GM15510 (cell line): ENCODE results near the gene SRPRB.

ENCODE experiments used
- POLR2A ChIP-seq: IDR thresholded peaks from 3 replicates; pipeline ENCODE4 v1.6.1; 2011; ENCODE audit warnings: borderline replicate concordance; ENCODE audit not compliant: insufficient read length; ENCODE audit errors: extremely low read depth

The SRPRB gene

GRCh38 chr3:133832802-133833144 is 27.2 kb downstream of the SRPRB start:
- TF ChIP-seq POLR2A: no peak

DNA sequence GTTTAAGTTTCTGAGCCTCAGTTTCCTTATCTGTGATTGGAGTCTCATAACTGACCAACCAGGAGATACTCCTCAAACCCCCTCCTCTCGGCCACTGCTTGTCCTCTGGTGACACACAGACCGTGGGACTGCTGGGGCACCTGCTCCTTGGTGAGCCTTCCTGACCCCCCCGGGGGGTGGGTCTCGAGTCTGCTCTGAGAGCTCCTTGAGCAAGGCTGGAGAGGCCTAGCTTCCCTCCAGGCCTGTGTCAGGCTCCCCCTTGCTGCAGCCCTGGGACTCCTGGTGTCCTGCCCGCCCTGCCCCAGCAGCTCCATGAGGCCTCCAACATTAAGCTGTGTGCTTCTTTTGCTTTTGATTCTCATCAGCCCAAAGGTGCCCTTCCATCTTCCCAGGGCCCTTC is 27.7 kb downstream of the SRPRB start:
- no peak for TF ChIP-seq POLR2A

DNA sequence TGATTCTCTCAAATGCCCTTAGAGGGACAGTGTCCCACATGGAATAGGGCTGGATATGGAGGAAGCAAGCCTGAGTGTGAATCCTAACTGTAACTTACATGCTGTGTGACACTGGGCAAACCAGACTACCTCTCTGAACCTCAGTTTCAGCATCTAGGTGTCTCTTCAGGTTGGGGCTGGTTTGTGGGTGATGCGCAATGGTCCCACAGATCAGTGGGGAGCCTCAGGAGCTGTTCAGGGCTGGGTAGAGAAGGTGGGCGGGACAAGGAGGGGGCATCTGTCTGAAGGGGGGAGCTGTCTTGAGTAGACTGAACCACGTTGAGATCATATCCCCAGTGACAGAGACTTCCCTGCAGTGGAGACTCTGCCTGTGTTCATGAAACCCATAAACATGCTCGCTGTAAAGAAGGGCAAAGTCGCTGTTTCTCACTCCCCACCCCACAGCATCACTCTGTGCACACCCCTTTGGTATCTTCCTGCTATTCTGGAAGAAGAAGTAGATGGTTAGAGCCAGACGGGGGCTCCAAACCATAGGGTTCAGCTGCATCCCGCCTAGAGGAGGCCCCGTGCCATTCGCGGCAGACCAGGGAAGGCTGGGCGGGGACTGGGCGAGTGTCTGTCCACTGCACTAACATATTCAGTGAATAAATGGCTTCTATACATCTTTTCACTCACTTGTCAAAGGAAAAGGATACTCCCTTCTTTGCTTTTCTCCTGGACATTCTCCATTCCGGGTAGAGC is 28.4 kb downstream of the SRPRB start:
- no peak for TF ChIP-seq POLR2A

DNA sequence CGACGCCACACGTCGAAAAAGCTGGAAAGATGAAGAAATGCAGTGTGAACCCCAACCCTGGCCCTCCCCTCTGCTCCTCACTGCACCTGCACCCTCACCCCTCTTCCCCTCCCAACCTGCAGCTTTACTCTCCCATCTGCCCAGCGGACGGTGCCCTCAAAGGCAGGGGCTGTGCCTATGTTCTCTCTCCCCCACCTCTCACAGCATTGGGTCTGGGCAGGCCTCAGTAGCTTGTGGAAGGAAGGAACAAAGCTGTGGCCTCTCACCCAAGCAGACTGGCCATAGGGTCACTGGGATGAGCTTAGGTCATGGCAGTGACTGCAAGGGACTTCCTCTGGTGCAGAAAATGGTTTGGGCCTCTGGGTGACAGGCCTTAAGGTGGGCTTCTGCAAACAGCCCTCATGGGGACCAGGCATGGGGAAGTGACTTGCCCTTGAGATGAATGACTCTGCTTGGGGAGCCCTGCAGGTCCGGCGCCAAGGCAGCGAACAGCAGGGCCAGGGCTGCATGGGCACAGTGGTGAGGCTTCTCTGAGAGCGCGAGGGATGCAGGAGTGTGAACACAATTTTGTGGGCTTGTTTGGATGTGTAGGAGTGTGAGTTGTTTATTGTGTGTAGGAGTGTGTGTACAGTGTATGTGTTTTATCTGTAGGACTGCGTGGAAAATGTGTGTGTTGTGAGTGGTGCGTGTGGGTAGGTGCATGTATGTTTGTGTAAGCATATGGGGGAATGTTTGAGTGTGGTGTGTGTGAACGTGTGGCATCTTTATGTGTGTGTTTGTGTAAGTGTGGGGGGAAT is 29.2 kb downstream of the SRPRB start:
- TF ChIP-seq POLR2A: no peak

DNA sequence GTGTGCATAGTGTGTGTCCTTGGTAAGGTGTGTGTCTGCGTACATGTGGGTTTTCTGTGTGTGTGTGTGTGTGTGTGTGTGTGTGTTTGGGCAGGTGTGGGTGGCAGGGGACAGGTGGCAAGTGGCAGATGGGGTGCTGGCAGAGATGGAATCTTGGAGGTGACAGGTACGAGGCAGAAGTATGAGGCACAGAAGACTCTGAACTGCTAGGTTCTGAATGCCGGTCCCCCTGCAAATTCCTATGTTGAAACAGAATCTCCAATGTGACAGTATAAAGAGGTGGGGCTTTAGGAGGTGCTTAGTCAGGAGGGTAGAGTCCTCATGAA is 29.8 kb downstream of the SRPRB start:
- TF ChIP-seq POLR2A: no peak

- TF ChIP-seq POLR2A: no peak
These were observed 30.3 kb downstream of the SRPRB start for GRCh38 chr3:133835961-133836360.

DNA sequence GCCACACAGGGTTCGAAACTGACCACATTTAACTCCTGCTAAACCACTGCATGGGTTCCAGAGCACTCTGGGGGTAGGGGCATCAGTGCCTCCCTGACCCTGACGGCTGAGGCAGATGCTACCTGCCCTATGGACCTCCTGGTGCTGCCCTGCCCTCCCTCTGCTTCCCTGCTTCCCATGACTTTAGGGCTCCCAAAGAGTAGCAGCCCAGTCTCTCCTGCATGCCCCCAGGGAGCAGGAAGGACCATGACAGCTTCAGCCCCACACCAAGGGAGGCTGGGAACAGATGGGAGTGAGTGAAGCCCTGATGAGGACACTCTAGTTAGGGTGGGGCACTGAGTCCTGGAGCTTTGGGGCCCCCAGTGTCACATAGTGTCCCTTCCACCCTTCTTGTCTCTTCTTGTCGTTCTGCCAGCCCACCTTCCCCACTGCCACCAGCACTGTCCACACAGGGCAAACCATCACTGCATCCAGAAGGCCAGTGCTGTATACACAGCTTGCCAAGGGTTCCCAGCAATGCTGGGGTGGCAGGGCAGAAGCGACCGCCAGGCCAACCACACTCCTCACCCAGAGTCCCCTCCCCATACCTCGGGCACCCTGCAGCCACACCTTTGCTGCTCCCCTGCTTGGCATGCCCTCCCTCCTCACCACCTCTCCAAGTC is 31.0 kb downstream of the SRPRB start:
- no peak for TF ChIP-seq POLR2A

- no peak for TF ChIP-seq POLR2A
These were observed 32.1 kb downstream of the SRPRB start for GRCh38 chr3:133837487-133838295.

DNA sequence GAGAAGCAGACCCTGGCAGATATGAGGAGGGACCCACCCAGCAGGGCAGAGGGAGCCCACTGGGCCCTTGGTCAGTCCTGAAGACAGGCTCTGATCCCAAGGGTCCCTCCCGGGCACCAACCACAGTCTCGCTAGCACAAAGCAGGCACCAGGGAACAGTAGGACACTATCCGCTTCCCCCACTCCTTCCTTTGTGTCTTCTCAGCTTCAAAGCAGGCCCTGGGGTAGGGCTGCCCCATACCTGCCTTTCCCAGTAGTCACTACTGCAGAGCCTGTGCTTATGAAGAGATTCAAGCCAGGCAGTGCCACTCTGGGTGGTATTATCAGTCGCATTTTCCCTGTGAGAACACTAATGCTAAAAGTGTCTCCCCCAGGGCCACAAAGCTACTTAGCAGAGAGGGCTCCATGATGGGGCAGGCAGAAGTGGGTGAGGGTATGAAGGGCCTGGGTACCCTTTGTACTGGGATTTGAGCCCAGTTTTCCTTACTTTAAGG is 32.7 kb downstream of the SRPRB start:
- TF ChIP-seq POLR2A: no peak

- TF ChIP-seq POLR2A: no peak
These were observed 33.5 kb downstream of the SRPRB start for GRCh38 chr3:133838916-133839800.

- TF ChIP-seq POLR2A: no peak
These were observed 34.6 kb downstream of the SRPRB start for GRCh38 chr3:133840055-133840737.

DNA sequence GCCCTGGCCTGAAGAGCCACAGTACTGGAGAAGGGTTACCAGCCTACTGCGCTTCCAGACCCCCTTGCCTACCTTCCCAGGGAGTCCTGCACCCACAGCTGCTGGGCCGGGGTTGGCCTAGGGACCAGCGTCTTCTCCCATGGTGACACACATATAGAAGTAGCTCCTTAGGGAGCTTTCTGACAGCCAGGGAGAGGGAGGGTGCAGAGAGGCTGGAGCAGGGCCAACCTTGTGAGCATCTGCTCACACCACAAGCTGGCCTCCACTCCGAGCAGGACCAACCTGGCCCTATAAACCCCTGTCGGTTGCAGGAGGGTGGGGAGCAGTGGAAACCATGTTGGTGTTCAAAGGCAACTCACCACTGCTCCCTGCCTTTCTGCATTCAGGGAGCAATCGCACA is 35.2 kb downstream of the SRPRB start:
- no peak for TF ChIP-seq POLR2A

DNA sequence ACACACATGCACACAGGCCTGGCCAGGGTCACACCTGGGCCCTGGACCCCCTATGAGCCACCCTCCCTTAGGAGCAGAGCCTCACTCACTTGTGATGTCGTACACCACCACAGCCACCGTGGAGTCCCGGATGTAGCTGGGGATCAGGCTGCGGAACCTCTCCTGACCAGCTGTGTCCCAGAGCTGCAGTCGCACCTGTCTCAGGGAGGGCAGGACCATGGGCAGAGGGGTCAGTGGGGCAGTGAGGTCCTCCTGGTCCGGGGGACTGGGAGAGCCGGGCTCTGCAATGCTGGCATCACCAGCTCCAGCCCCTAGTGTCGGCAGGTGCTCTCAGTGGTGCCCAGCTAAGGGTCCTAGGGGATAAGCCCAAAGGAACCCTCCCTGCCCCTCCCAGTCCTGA is 35.6 kb downstream of the SRPRB start:
- no peak for TF ChIP-seq POLR2A

DNA sequence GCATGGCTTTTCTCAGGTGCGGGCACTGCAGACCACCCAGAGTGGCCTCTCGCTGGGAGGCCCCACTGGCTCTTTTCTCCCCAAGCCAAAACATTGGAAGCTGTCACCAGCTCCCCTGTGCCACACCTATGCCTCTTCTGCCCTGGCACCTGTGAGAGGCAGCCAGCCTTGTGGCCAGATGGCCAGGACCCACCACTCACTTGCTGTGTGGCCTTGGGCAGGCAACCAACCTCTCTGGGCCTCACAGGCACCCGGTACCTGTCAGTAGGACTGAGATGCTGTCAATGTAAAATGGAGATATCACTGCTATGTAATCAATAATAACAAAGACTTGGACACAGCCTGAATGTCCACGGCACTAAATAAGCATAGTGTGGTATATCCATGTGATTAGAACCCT is 36.5 kb downstream of the SRPRB start:
- TF ChIP-seq POLR2A: no peak

DNA sequence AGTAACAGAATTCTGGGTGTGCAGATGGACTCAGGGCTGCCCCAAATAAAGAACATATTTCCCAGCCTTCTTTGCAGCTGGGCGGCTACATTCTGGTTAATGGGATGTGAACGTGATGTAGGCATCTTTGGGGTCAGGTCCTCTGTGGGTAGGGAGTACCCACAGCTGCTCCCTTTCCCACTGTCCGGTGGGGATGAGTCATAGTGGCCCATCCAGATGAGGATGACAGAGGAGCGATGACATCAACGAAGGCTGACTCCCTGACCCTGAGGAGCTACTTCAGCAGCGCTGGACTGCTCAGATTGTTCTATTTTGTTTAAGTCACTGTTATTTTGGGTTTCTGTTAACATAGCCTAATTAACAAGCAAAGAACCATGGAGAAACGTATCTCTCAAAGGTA is 38.0 kb downstream of the SRPRB start:
- TF ChIP-seq POLR2A: no peak
